H1 (cell line): ENCODE measurements around the gene ATP11A. TPM values are rescaled to one million over a fixed set of nuclear protein-coding genes. Genes with fewer than 3 reads are reported as not detected.

Source experiments
- CTCF ChIA-PET: fragments of 300-600 bp; sonication (Branson Sonifier 250); formaldehyde crosslinking; loops from one replicate; lab custom pipeline; 2021; ENCODE audit not compliant: partially characterized antibody; lab: Charles Lee
- POLR2A ChIA-PET: fragments of 300-600 bp; sonication (Branson Sonifier 250); formaldehyde crosslinking; loops from one replicate; lab custom pipeline; 2021; ENCODE audit warnings: inconsistent platforms; ENCODE audit not compliant: partially characterized antibody; lab: Charles Lee
- DNase-seq, 2 experiments: peaks; one replicate each; pipeline versions ENCODE4 v3.0.0 to v3.0.0-alpha.2; 2010 to 2022; ENCODE audit warnings: low spot score in 2 of 2, low read depth in 1 of 2, mixed read lengths in 1 of 2
- FAIRE-seq: peaks from 2 replicates; lab custom pipeline; 2011; peaks lifted over from hg19 to GRCh38; lab: Jason Lieb, UNC
- H2AFZ ChIP-seq: 2 replicates; pipeline ENCODE4 v1.8.1; 2012; ENCODE audit warnings: low read length, inconsistent platforms
- H2AK5ac ChIP-seq: 2 replicates; pipeline ENCODE4 v1.6.1; 2013; ENCODE audit warnings: low read depth, low read length
- H2BK120ac ChIP-seq: replicated peaks from 2 replicates; pipeline ENCODE3; 2013; ENCODE audit warnings: low read depth, low read length, inconsistent platforms
- H2BK12ac ChIP-seq: 2 replicates; pipeline ENCODE4 v1.6.1; 2013; ENCODE audit warnings: low read depth, low read length
- H2BK15ac ChIP-seq: 2 replicates; pipeline ENCODE4 v1.6.1; 2013; ENCODE audit warnings: low read length
- H2BK20ac ChIP-seq: 2 replicates; pipeline ENCODE4 v1.6.1; 2013; ENCODE audit warnings: low read length
- H2BK5ac ChIP-seq: 2 replicates; pipeline ENCODE4 v1.6.1; 2013; ENCODE audit warnings: low read depth, low read length
- H3K14ac ChIP-seq: 2 replicates; pipeline ENCODE4 v1.6.1; 2013; ENCODE audit warnings: inconsistent platforms; ENCODE audit not compliant: insufficient read length
- H3K18ac ChIP-seq: 2 replicates; pipeline ENCODE4 v1.6.1; 2013; ENCODE audit warnings: low read length; ENCODE audit errors: extremely low read depth
- H3K23ac ChIP-seq: 2 replicates; pipeline ENCODE4 v1.6.1; 2013; ENCODE audit warnings: inconsistent platforms; ENCODE audit not compliant: insufficient read length
- H3K23me2 ChIP-seq: 2 replicates; pipeline ENCODE4 v1.6.1; 2013; ENCODE audit warnings: low read depth, low read length
- H3K27ac ChIP-seq: 2 replicates; pipeline ENCODE4 v1.6.1; 2011; ENCODE audit warnings: low read depth, low read length, inconsistent platforms
- H3K27me3 ChIP-seq, 4 experiments: replicated peaks in 1 of 4; 1 replicate in 1 of 4; 2 replicates in 3 of 4; pipeline versions ENCODE4 v1.6.1 to v1.8.1; 2011 to 2013; ENCODE audit warnings: low read length in 3 of 4, mild to moderate bottlenecking in 3 of 4, inconsistent platforms in 2 of 4, mixed read lengths in 2 of 4, moderate library complexity in 1 of 4; ENCODE audit not compliant: control insufficient read depth in 3 of 4, insufficient read depth in 3 of 4; ENCODE audit errors: extremely low read depth in 1 of 4
- H3K36me3 ChIP-seq, 4 experiments: 2 replicates each; pipeline versions ENCODE4 v1.6.1 to v1.8.1; 2011 to 2013; ENCODE audit warnings: mild to moderate bottlenecking in 4 of 4, low read length in 3 of 4, moderate library complexity in 2 of 4, control low read depth in 1 of 4, inconsistent platforms in 1 of 4; ENCODE audit not compliant: insufficient read depth in 4 of 4, control insufficient read depth in 2 of 4
- H3K4ac ChIP-seq: replicated peaks from 2 replicates; pipeline ENCODE3; 2013; ENCODE audit warnings: low read length, low read depth, mixed read lengths, inconsistent platforms; ENCODE audit not compliant: insufficient read length
- H3K4me1 ChIP-seq, 4 experiments: replicated peaks in 1 of 4; 1 replicate in 1 of 4; 2 replicates in 3 of 4; pipeline versions ENCODE4 v1.6.1 to v1.8.1; 2011 to 2013; ENCODE audit warnings: low read length in 3 of 4, inconsistent platforms in 2 of 4, mixed read lengths in 1 of 4; ENCODE audit not compliant: insufficient read depth in 4 of 4, control insufficient read depth in 3 of 4
- H3K4me2 ChIP-seq, 2 experiments: 2 replicates each; pipeline versions ENCODE4 v1.6.1 to v1.8.1; 2011 to 2013; ENCODE audit warnings: low read depth in 2 of 2, low read length in 2 of 2, control low read depth in 1 of 2, inconsistent platforms in 1 of 2, mild to moderate bottlenecking in 1 of 2; ENCODE audit not compliant: insufficient read depth in 1 of 2
- H3K4me3 ChIP-seq, 4 experiments: fragments of 200-600, 300-600 bp in 1 of 4; sonication (generic), shearing (Covaris generic), sonication (Bioruptor Twin) in 1 of 4; 2 replicates each; pipeline versions ENCODE4 v1.5.1 to v1.8.1; 2011 to 2016; ENCODE audit warnings: low read length in 4 of 4, low read depth in 3 of 4, control low read depth in 2 of 4, inconsistent platforms in 2 of 4, mild to moderate bottlenecking in 2 of 4, mixed read lengths in 1 of 4, moderate library complexity in 1 of 4; ENCODE audit not compliant: insufficient read depth in 2 of 4; ENCODE audit errors: extremely low read depth in 1 of 4
- H3K56ac ChIP-seq: replicated peaks from 2 replicates; pipeline ENCODE3; 2013; ENCODE audit warnings: low read depth, mild to moderate bottlenecking, mixed read lengths, low read length, inconsistent platforms; ENCODE audit not compliant: insufficient read length
- H3K79me1 ChIP-seq: 2 replicates; pipeline ENCODE4 v1.6.1; 2013; ENCODE audit warnings: low read depth, low read length, control low read depth
- H3K79me2 ChIP-seq, 2 experiments: 2 replicates each; pipeline versions ENCODE4 v1.6.1 to v1.8.1; 2012 to 2013; ENCODE audit warnings: low read length in 2 of 2, mild to moderate bottlenecking in 2 of 2, inconsistent platforms in 1 of 2; ENCODE audit not compliant: insufficient read depth in 2 of 2, control insufficient read depth in 1 of 2
- H3K9ac ChIP-seq, 4 experiments: replicated peaks in 1 of 4; 1 replicate in 1 of 4; 2 replicates in 3 of 4; pipeline versions ENCODE4 v1.6.1 to v1.8.1; 2011 to 2013; ENCODE audit warnings: low read depth in 3 of 4, low read length in 3 of 4, control low read depth in 2 of 4, mild to moderate bottlenecking in 2 of 4, moderate library complexity in 2 of 4, inconsistent platforms in 1 of 4; ENCODE audit errors: extremely low read depth in 1 of 4
- H3K9me3 ChIP-seq, 2 experiments: 2 replicates each; pipeline versions ENCODE4 v1.6.1 to v1.8.1; 2012 to 2013; ENCODE audit warnings: mild to moderate bottlenecking in 2 of 2, moderate library complexity in 2 of 2, control low read depth in 1 of 2, inconsistent platforms in 1 of 2, low read depth in 1 of 2, low read length in 1 of 2, mixed read lengths in 1 of 2; ENCODE audit not compliant: insufficient read depth in 2 of 2
- H4K20me1 ChIP-seq, 2 experiments: replicated peaks in 1 of 2; 2 replicates each; pipeline versions ENCODE3 to v1.8.1; 2011 to 2013; ENCODE audit warnings: inconsistent platforms in 2 of 2, low read length in 2 of 2, mild to moderate bottlenecking in 1 of 2; ENCODE audit not compliant: insufficient read depth in 2 of 2, control insufficient read depth in 1 of 2
- H4K5ac ChIP-seq: 2 replicates; pipeline ENCODE4 v1.6.1; 2013; ENCODE audit warnings: low read length, low read depth, mixed read lengths, inconsistent platforms; ENCODE audit not compliant: insufficient read length
- H4K8ac ChIP-seq: 2 replicates; pipeline ENCODE4 v1.8.0; 2013; ENCODE audit warnings: mild to moderate bottlenecking, moderate library complexity, low read length, inconsistent platforms; ENCODE audit not compliant: insufficient read depth; ENCODE audit errors: extremely low read depth
- H4K91ac ChIP-seq: replicated peaks from 2 replicates; pipeline ENCODE3; 2013; ENCODE audit warnings: low read length, mixed read lengths, inconsistent platforms; ENCODE audit not compliant: insufficient read length
- BACH1 ChIP-seq: IDR thresholded peaks from 2 replicates; pipeline ENCODE4 v1.6.1; 2012; ENCODE audit warnings: low read length, improper control_type of control experiment
- CEBPB ChIP-seq: IDR thresholded peaks from 2 replicates; pipeline ENCODE4 v1.6.1; 2012; ENCODE audit warnings: low read depth, low read length
- CHD2 ChIP-seq: IDR thresholded peaks from 2 replicates; pipeline ENCODE4 v1.6.1; 2012; ENCODE audit warnings: low read length, improper control_type of control experiment
- KDM1A ChIP-seq: fragments of 200-600, 300-600 bp; sonication (generic); IDR thresholded peaks from 2 replicates; pipeline ENCODE4 v1.7.1; 2016; ENCODE audit warnings: mild to moderate bottlenecking, low read length, borderline replicate concordance
- POU5F1 ChIP-seq: IDR thresholded peaks from 2 replicates; pipeline ENCODE4 v1.6.1; 2011; ENCODE audit warnings: low read depth, mild to moderate bottlenecking, low read length, moderate library complexity
- RBBP5 ChIP-seq: IDR thresholded peaks from 2 replicates; pipeline ENCODE4 v1.7.1; 2012; ENCODE audit warnings: low read depth, mild to moderate bottlenecking, inconsistent platforms, low read length, moderate library complexity, borderline replicate concordance
- RNF2 ChIP-seq: fragments of 200-900, 300-1000 bp; sonication (generic); IDR thresholded peaks from 2 replicates; pipeline ENCODE4 v1.7.1; 2016; ENCODE audit warnings: borderline replicate concordance, low read depth, mild to moderate bottlenecking, antibody characterized with exemption, low read length; ENCODE audit not compliant: poor library complexity, severe bottlenecking; ENCODE audit errors: missing control alignments
- SUZ12 ChIP-seq: fragments of 200-600 bp; sonication (generic); IDR thresholded peaks from 2 replicates; pipeline ENCODE4 v1.6.1; 2012; ENCODE audit warnings: mild to moderate bottlenecking, inconsistent platforms, low read length, moderate library complexity, mixed read lengths
- WGBS, 2 experiments: shearing (Covaris generic) in 1 of 2; methylation state at CpG; one replicate each; pipeline versions ENCODE4 v1.1.6 to v1.1.7; 2013 to 2015; ENCODE audit warnings: low lambda C conversion rate in 2 of 2, mixed read lengths in 2 of 2, inconsistent platforms in 1 of 2, low coverage in 1 of 2, missing lambda C conversion rate in 1 of 2; ENCODE audit not compliant: insufficient replicate concordance in 2 of 2, insufficient coverage in 1 of 2, insufficient read length in 1 of 2; ENCODE audit errors: extremely low coverage in 1 of 2, missing lambda C conversion rate in 1 of 2; 5-methylcytosine and 5-hydroxymethylcytosine counted together
- polyA plus RNA-seq, 7 experiments: library from polyadenylated mRNA; depleted of rRNA in 3 of 7; stranded (reverse) in 5 of 7; unstranded in 2 of 7; fragments of >200 nt in 5 of 7; fragments of 200-250 nt in 2 of 7; gene quantifications; 1 replicate in 5 of 7; 2 replicates in 1 of 7; 4 replicates in 1 of 7; pipeline versions ENCODE4 v1.2.1 to v1.2.3, GENCODE V29; 2011 to 2013; ENCODE audit warnings: missing spikeins in 2 of 7, mixed read lengths in 2 of 7
- total RNA-seq: library from RNA; stranded (reverse); fragmentation: NEBNext Ultra II Directional; extraction: Animal tissue kit (Norgen Biotek cat#: 25700); gene quantifications from 2 replicates; pipeline ENCODE4 v1.2.1, GENCODE V29; 2021

The ATP11A gene
- total and polyA plus RNA-seq, 2 of the 8 experiments (the other 6 are each of a cell fraction or from before 2014, with no cell fraction given), result 28.8 to 72.9 TPM

DNA sequence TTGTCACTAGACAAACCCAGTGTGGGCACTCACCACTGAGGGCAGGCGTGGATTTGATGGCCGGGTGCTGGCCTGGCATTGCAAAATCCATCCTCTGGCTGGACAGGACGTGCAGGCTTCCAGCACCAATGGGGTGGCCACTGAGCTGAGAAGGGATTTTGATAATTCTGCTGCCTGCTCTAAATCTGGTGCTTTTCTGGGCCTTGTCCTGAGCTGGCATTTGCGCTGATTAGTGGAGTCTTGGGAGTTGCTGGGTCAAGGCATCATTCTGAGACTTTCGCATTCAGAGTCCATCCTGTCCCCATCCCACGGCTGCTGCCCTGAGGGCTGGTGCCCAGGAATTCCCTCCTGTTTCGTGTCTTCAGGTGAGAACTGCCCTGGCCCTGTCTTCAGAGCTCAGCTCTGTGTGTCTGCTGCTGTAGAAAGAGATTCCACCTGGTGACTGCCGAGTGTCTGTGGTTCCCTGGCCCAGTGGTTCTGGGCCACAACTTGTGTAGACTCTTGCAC is 213.3 kb downstream of the ATP11A start:
- H3K14ac ChIP-seq, result no peak overlapping the region
- H3K27me3 ChIP-seq, result no peaks in the 10 kb centered on the region
- H2BK15ac ChIP-seq, result no peak overlapping the region
- H3K4me3 ChIP-seq, result no peak overlapping the region
- no peak overlapping the region for H2BK20ac ChIP-seq
- peaks cover 0 to 14% (median 0%) of the 10 kb centered on the region in 4 experiments; a peak in 2 of 8 replicates for H3K36me3 ChIP-seq
- no peak overlapping the region for H3K27ac ChIP-seq
- 85% methylated on average over 8 of the region's 8 CpGs; no CpG with 5 or more reads in 1 of the 2 experiments for WGBS, 2 experiments
- no peaks in the 10 kb centered on the region; the same call in 1 of the 2 replicates for H3K23me2 ChIP-seq
- H2BK5ac ChIP-seq, result no peak overlapping the region
- H3K79me1 ChIP-seq, result no peaks in the 10 kb centered on the region; the same call in 1 of the 2 replicates
- CTCF ChIA-PET, result interaction anchor here (0.5 to 2.7 kb wide), 5 partner anchors 10 to 342 kb away, joined by 3 to 12 read pairs (median 4); no protein-coding TSS in a partner anchor
- no peak overlapping the region for H3K18ac ChIP-seq
- no peak overlapping the region for H4K8ac ChIP-seq
- H3K9me3 ChIP-seq, result no peaks in the 10 kb centered on the region
- H2AFZ ChIP-seq, result no peak overlapping the region
- TF ChIP-seq BACH1 (no peak), CHD2 (no peak), POU5F1 (no peak), KDM1A (no peak), RBBP5 (no peak), RNF2 (no peak), SUZ12 (no peak), CEBPB (no peak)
- TF ChIP-seq, all 59 proteins: peak for 0
- H3K56ac ChIP-seq, result no peak overlapping the region
- H4K91ac ChIP-seq, result no peak overlapping the region
- FAIRE-seq (no peak), DNase-seq (no peak)
- H2BK120ac ChIP-seq, result no peak overlapping the region
- peaks cover 0 to 21% of the 10 kb centered on the region in 2 experiments; a peak in 2 of 4 replicates for H3K79me2 ChIP-seq
- H4K5ac ChIP-seq, result no peak overlapping the region
- H3K4ac ChIP-seq, result no peak overlapping the region
- POLR2A ChIA-PET, result interaction anchor here (5.9 kb wide), 1 partner anchor 7 kb away, joined by 44 read pairs; no protein-coding TSS in a partner anchor
- no peak overlapping the region for H2AK5ac ChIP-seq
- no peak overlapping the region for H3K23ac ChIP-seq
- H3K9ac ChIP-seq, result no peak overlapping the region
- no peak overlapping the region for H3K4me2 ChIP-seq
- H3K4me1 ChIP-seq, result peaks cover 14 to 52% (median 28%) of the 10 kb centered on the region in 4 experiments
- H4K20me1 ChIP-seq, result peaks cover 0 to 9% of the 10 kb centered on the region in 2 experiments
- H2BK12ac ChIP-seq, result no peak overlapping the region
